HG03135 (cell line): ENCODE results near the gene NAALAD2.
"Not testable (repeated sequence)": the region's sequence is repeated elsewhere in the genome, so short reads cannot be mapped to it uniquely, and the experiment has no call there.

Experiments
- ATAC-seq: cut with Tn5 transposase; IDR thresholded peaks from one replicate; pipeline ENCODE4 v1.9.1; 2021; ENCODE audit warnings: mild to moderate bottlenecking, moderate library complexity; ENCODE audit not compliant: unreplicated experiment

NAALAD2 gene

DNA sequence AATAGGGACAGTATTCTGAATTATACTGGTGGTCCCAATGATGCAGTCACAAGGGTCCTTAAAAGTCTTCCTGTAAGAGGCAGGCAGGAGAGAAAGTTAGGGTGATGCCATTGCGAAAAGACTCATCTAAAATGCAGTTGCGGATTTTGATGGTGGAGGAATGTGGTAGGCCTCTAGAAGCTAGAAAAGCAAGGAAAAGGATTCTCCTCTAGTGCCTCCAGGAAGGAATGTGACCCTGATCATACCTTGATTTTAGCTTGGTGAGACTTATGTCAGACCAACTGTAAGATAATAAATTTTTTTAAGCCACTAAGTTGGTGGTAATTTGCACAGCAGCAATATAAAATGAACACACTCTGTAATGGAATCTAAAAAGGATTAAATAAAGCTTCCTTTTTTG is 54.5 kb downstream of the NAALAD2 start:
- ATAC-seq: no peak

DNA sequence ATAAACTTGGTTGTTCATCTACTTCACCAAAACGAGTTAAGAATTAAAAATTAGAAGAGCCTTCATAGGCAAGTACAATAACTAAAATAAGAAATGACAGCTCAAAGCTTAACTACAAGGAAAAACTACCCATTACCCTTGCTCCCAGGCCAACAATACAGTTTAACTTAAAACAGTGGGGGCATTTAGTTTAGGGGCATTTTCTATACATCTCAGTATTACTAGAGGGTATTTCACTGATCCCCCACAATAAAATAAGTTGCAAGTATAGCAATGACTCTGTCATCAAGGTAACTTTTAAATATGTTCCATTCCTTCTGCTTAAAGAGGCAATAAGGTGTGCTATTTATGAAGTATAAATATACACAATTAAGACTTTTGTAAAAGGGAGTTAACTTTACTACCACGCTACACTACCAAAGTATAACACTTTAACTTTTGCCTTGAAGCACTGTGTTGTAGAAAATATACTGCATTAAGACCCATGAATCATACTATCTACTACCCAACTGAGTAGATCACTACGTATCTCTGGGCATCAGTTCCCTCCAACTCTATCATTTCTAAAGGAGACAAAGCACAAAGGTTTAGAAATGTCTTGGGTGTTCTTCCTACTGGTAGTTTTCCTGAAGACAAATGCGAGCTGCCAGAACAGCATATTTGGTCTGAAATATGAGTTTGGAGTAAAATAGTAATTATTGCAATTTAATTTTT is 58.6 kb downstream of the NAALAD2 start:
- no peak for ATAC-seq

GRCh38 chr11:90197377-90197776 is 62.9 kb downstream of the NAALAD2 start:
- no peak for ATAC-seq

GRCh38 chr11:90202342-90202741 is 67.9 kb downstream of the NAALAD2 start:
- ATAC-seq: no peak

- no peak for ATAC-seq
Measured at GRCh38 chr11:90204407-90204806, 69.9 kb downstream of the NAALAD2 start.

- ATAC-seq: peak; percentile 83
Measured at GRCh38 chr11:90204832-90205646, 70.6 kb downstream of the NAALAD2 start.

DNA sequence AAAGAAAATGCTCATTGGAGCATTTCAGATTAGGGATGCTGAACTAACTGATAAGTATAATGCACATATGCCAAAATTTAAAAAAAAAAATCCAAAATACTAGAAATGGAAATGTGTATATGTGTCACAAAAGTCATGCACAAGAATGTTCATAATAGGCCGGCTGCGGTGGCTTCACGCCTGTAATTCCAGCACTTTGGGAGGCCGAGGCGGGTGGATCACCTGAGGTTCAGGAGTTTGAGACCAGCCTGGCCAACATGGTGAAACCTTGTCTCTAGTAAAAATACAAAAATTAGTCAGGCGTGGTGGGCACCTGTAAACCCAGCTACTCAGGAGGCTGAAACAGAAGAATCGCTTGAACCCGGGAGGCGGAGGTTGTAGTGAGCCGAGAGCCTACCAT is 73.5 kb downstream of the NAALAD2 start:
- not testable (repeated sequence) for ATAC-seq

DNA sequence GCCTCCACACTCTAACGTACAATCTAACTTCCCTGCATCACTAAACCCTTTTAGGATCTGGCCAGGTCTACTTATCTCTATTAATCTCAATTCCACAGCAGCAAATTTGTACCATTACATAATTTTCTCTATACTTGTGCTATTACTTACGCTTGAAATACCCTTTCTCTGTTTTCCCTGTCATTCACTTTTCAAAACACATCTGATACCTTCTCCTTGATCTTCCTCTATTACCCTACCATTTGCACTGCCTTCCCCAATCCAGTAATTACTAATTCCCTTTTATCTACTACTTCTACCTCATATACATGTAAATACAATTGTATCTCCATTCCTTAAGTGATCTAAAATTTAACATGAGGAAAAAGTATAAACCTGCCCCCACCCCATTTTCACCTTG is 74.4 kb downstream of the NAALAD2 start:
- ATAC-seq: no peak

DNA sequence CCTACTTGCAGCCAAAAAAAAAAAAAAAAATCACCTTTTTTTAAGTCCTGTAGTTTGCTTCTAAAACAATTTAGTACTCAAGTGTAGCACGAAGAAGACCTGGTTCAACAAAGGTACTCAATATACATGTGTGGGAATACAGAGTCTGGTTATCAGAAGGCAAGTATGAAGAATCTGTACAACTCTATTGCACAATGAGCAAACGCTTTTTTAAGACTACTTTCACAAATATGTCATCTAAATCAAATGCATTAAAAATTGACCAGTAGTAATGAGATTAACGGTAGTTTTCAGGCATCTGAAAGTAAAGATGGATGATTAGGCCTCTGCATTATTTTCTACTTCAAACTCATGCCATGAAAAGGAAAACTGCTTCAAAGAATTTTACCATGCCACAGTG is 78.9 kb downstream of the NAALAD2 start:
- no peak for ATAC-seq

DNA sequence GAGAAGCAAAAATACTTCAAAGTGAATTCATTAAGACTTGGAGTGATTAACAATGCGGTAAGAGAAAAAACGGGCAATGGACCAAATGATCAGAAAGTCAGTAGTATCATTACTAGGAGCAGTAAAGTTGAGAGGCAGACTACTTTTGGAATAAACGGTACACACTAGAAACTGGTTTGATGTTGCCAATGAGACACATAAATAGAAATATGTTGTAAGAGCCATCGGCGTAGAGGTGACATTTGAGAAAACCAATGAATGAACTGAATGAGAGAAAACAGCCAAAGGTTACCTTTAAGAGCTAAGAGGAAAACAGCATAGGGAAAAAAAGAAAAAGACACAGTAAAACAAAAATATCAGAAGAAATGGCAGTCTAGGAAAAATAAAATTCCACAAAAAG is 82.1 kb downstream of the NAALAD2 start:
- no peak for ATAC-seq

DNA sequence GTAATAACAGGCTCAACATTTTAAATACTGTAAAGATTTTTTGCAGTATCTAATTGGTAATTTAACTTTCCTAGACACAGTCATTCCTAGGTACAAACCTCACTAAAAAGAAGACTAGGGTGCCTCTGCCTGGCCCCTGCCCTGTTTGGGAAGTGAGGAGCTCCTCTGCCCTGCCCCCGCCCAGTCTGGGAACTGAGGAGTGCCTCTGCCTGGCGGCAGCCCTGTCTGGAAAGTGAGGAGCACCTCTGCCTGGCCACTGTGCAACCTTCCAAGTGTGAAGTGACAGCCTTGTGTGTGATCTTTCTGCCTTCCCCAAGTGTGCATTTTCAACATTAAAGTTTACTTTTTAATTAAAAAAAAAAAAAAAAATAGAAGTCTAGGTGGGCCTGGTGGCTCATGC is 84.1 kb downstream of the NAALAD2 start:
- ATAC-seq: no peak

- no peak for ATAC-seq
Measured at GRCh38 chr11:90219438-90219837, 85.0 kb downstream of the NAALAD2 start.

DNA sequence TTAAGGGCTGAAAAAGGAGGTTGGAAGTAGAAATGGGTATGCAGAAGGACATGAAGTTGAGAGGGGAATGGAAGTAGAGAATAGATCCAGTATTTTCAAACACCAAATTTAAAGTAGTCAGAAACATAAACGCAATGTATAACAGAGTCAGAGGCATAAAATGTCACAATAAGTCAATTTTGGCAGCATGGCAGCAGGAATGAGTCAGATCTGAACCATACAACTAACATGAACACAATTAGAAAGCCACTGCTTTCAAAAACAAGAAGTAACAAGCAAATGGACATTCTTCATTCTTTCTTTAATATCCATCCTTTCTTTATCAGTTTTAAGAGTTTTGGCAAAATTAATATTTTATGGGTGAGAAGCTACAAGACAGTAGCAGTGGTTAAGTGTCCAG is 85.9 kb downstream of the NAALAD2 start:
- ATAC-seq: no peak

- ATAC-seq: no peak
Measured at GRCh38 chr11:90221803-90222458, 87.5 kb downstream of the NAALAD2 start.

DNA sequence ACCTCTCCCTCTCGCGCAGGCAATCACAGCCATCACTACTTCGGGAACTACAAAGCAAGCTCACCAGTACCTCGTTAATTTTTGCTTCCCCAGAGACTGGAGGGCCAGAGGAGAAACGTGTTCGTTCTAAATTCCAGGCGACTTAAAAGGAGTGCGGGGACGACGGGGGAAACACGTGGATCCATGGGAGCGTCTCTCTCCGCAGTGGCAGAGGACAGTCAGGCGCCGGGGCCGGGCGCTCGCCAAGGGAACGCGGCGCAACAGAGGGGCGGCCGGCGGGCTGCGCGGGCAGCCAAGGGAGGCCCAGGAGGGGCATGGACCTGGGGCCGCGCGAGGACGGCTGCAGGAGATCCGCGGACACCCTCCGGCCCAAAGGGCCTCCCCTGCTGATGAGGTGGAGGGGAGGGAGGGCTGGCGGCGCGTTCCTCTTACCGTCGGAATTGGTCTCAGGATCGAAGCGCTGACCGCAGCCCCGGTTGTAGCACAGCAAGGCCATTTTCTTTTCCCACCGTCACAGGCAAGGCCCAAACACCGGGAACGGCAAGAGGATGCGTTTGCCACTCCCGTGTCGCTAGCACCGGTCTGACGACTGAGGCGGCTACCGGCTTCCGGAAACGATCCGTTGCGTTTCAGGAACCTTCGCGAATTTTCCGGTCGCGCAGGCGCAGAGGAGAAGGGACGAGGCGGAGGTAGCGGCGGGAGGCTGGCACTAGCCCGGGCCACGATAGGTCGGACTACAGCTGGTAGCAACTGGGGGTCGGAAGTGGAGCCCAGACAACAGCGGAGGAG is 88.2 kb downstream of the NAALAD2 start, which contains the start of gene CHORDC1:
CHORDC1 (minus strand) TSS at position 591 of the 789 bp plus-strand sequence; CDS start at position 496, 95 bp downstream.
- peak; percentile 90 for ATAC-seq

- ATAC-seq: no peak
Measured at GRCh38 chr11:90223248-90223585, 88.8 kb downstream of the NAALAD2 start.

GRCh38 chr11:90228056-90228455 is 93.6 kb downstream of the NAALAD2 start:
- no peak for ATAC-seq

DNA sequence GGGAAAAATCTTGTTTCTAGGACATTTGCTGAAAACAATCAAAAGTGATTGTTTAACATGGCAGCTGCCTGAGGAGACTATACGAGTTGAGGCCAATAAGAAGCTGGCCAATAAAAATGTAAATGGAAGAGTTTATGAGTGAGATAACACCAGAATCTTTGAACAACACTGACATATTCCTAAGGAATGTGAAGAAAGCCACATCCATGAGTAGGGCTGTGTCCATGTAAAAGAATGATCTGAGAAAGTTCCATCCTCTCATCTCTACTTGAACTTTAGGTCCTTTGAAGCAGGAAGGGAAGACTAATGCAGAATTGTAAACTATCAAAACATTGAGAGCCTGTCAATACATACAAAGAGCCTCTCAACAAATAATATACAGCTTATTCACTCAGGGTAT is 95.3 kb downstream of the NAALAD2 start:
- no peak for ATAC-seq

GRCh38 chr11:90234977-90235376 is 100.5 kb downstream of the NAALAD2 start:
- ATAC-seq: no peak

DNA sequence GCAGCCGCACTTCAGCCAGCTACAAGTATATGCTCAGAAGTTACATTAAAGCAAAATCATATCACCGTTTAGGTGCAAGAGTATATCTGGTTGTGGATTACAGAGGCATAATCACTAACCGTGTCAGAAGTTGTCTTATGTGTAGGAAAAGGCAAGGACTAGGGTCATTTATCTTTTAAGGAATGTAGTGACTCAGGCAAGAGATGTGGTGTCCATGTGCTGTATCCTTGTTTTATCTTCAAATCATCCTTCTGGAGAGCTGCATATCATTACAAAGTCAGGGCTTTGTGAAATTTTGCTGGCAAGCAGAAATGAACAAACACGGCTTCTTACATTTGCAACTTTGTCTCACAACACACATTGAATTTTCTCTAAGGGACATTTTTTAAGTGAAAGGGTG is 101.1 kb downstream of the NAALAD2 start:
- no peak for ATAC-seq

DNA sequence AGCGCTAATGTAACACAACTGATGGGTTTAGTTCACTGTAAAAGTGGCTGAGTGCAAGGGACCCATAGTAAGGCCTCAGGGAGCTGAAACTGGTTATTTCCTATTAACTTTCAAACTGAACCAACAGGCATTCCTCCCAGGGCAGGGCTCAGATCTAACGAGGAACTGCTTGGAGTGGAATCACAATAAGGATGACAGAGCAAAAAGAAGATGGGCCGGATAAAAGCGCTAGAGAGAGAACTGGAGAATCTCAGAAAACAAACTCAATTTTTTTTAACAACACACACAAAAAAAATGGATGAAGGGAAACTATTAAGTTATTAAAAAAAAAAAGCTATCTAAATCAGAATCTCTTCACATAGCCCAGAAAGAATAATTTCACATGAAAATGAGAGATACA is 102.5 kb downstream of the NAALAD2 start:
- ATAC-seq: no peak
